GM21360 (cell line): ENCODE measurements around the gene KIDINS220.

ENCODE experiments used
- ATAC-seq: cut with Tn5 transposase; IDR thresholded peaks from one replicate; pipeline ENCODE4 v1.9.1; 2021; ENCODE audit warnings: mild to moderate bottlenecking, moderate library complexity; ENCODE audit not compliant: unreplicated experiment

The KIDINS220 gene

DNA sequence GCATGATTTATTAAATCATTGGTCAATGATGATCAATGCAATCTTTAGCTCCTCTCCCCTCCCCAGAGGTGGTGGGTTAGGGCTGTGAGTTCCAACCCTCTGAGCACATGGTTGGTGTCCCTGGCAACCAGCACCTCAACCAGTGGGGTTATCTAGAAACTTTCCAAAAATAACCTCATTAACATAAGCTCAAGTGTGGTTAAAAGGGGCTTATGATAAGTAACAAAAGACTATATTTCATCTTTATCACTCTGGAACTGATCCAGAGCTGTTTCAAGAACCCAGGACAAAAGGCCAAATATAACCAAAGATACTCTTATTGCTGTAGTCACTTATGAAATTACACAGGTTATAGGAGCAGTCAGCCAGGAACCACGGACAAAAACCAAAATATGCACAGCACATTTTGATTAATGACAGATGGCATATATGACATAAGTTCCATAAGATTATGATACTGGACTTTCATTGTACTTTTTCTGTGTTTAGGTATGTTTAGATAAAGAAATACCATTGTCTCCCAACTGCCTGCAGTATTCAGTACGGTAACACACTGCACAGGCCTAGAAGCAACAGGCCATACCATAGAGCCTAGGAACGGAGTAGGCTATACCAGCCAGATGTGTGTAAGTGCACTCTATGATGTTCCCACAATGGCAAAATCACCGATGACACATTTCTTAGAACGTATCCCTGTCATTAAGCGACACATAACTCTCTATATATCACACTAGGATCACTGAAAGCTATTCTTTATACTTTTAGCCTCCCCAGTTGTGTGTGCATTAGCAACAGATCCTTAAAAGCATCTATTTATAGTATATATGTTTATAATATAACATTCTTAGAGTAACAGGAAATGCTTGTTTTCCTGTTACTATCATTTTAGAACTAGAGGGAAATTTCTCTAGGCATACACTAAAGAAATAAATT is 31.9 kb downstream of the KIDINS220 start:
- no peak for ATAC-seq

DNA sequence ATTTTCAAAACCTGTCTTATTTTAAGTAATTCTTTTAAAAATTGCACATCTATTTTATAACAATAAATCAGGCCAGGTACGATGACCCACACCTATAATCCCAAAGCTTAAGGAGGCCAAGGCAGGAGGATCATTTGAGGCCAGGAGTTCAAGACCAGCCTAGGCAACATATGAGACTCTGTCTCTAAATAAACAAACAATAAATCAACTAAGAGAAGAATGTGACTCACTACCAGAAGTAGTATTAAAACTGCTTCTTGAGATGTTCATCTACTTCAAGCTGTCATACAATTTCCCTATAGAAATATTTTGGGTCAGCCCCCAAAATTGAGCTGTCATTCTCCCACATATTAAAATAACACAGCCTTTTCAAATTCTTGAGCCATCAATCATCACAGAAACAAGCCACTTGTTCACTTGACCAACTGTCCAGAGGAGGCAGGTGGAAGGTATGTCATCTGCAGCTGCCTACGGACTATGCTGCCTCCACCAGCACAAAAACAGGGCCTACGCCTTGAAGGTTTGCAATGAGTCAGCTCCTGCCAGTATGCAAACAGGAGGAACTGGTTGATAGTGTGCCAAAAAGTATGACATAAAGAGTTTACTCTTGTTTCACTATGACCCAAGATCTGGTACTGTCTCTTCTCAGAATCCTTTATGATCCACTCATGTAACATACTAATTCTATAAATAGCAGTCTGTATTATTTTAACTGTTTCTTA is 33.6 kb downstream of the KIDINS220 start:
- peak; percentile 99 for ATAC-seq

DNA sequence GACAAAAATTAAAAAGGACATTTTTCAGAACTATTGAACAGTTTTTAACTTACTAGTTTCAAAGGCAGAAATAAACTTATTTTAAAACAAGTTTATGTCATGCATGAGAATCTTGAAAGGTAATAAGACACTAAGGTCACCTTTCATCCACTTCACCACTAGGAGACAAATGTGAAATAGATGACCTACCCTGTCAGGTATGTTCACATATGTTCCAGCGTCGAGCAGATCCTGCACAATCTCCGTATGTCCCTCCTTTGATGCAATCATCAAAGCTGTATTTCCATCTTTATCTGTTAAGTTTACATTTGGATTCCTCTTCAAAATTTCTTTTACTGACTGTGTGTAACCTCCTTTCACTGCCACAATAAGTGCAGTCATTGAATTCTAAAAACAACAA is 34.7 kb downstream of the KIDINS220 start:
- ATAC-seq: no peak

DNA sequence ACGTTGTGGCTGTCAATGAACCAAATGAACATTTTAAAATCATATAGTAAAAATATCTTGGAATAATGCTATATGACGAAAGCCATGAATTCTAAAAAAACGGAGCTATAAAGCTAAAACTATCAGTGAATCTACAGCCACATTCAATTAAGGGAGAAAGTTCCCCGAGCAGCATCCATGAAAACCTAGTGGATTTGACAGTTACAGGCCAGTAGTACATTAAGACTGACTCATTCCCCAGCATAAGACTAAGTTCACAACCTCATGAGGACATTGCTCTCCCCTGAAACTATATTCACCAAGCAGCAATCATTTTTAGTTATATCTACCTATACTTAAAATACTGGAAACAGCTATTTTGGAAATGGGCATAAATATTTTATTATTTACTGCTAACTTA is 36.6 kb downstream of the KIDINS220 start:
- no peak for ATAC-seq

DNA sequence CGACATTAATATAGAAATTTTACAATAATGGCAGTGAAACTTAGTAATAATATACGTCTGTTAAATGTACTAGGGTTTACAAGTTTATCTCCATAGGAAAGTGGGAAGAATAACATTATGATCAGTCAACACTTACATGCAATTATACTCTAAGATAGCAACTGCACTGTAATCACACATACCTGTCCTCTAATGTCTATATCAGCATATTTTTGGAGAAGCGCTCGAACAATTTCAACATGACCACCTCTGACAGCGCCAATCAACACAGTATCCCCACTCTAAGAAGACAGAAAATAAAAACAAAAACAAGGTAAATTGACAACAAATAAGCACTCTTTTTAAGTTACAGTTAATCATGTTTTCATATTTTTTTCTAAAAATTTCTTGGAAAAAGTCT is 37.2 kb downstream of the KIDINS220 start:
- no peak for ATAC-seq

DNA sequence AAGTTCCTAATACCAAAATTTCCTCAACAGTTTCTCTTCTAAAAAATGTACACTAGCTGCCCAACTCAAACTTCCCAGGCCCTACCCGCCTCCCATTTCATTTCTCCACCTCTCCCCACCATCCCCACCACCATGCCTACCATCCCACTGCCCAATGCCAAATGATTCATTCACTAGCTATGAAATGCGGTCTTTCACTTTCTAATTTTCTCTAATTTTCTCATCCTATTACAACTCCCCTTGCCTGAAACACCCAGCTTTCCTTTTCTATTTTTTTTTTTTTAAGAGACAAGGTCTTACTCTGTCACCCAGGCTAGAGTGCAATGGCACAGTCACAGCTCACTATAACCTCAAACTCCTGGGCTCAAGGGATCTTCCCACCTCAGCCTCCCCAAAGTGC is 38.4 kb downstream of the KIDINS220 start:
- ATAC-seq: no peak

DNA sequence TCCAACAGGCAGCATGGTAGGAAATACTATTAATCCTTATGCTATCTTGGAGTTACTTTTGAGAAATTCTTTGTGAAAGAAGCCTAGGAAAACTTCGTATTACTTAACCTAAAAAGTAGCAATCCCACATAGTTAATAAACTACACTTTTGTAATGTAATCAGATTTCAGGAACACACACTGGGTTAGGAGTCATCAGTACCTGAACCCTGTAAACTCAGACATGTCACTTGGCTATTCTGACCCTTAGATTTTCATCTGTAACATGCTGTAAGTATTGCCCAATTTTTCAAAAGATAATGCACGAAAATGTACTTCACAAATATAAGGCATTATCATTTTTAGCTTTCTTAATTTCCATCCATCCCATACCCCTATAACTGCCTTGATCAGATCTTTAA is 39.0 kb downstream of the KIDINS220 start:
- ATAC-seq: no peak

DNA sequence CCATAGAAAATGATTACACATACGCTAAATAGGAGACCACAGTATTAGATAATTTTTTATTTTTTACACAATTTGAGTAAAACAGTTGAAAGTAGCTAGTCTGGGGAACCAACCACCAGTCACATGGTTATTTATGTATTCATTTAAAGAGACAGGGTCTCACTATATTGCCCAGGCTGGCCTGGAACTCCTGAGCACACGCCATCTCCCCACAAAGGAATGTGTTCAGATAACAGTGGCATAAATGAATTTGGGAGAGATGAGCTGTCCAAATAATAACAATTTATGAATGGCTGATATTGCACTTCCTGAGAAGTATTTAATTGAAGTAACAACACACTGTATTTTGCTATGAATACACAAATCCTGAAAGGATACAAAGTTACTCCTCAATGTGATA is 39.7 kb downstream of the KIDINS220 start:
- ATAC-seq: no peak

DNA sequence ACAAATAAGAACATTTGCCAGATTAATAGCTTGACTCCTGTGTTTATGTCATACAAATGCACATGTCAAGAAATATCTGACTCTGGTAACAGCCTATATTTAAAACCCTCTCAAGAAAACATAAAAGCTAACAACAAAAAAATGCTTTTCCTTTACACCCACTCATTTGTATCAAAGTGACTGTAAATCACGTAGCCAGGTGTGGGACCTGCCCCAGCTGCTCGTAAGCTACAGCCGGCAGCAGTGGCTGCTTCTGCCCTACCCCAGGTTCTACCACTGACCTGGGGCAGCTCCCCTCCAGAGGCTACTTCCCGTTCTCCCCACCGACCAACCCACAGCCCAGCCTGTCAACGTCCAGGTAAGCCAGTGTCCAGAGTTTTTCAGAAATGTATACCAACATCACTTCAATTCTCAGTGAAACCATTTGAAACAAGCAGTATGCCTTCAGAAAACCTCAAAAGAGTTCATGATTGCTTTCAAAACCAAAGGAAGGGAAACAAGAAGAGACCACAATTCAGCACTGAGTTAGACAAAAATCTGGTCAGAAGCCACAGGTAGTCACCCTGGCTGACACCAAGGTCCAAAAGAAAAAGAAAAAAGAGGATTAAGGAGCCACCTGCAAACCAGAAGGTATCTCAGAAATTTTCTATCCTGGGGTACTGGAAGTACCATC is 40.4 kb downstream of the KIDINS220 start:
- no peak for ATAC-seq

DNA sequence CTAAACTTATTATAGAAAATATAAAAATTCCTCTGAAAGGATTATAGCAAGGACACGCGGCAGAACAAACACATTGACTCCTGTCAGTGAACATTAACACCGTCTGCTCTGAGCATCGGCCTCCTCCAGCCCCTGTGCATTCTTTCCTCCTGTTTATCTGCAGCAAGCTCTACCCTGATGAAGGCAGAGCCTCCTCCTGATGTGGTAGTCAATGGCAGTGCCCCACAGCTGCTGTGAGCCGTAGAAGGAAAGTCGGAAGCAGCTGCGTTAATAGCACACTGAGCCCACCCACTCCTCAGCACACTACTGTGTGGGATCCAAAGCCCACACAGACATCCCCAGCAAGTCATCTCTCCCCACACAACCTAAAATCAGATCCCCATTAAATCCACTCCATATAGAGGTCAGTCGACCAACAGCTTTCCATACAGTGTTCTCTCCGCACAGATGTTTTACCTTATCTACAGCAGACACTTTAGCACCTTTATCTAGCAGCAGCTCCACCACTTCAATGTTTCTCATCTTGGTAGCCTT is 41.0 kb downstream of the KIDINS220 start:
- no peak for ATAC-seq

DNA sequence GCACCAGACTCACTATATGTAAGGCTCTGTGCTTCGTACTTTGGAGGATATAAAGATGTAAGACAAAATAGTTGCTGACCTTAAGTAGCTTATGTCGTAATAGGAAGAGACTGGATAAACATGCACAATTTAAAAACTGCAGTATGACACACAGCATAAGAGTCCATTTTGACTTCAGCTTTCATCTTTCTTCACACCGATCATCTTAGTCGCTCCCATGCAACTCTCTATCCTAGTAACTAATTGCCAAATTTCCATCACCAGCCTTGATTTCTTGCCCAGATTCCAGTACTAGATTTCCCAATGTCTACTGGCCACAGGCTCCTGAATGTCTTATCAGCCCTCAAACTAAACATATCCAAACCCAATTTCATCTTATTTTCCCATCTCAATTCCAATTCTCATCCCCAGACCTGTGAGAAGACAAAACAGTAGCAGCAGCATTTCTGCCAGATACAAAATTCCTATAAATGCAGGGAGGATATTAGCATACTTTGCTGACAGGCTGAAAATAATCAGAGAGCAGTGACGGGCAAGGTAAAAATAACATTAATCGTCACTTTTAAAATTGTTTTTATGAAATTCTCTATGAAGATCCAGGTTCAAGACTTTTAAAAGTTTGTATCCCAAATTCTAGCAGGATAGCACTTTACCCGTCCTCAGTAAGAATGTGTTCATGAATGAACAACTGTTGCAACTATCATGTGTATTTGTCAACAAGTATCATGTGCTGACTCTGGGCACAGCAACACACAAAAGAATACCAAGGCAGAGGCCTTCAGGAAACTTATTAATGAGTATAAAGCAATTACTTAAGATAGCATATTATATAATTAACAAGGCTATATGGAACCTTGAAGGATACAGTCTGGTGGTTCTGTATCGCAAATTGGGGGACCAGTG is 42.2 kb downstream of the KIDINS220 start:
- no peak for ATAC-seq

DNA sequence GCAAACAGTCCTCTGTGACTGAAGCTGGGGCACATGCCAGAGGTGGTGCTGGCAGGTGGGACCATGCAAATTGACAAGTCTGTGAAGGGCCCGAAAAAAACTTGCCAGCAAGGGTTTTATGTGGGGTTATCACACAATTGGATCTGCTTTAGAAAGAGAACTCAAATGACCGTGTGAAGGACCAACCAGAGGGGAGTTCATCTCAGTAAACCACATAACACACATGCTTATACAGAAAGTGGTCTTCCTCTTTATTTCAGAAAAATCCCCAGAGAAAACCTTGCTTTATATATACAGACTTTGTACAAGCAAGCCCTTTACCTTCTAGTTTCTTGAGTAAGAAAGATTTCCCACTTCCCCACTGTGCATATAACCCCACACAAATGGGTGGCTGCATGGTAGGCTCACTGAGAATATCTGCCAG is 46.7 kb downstream of the KIDINS220 start:
- no peak for ATAC-seq

DNA sequence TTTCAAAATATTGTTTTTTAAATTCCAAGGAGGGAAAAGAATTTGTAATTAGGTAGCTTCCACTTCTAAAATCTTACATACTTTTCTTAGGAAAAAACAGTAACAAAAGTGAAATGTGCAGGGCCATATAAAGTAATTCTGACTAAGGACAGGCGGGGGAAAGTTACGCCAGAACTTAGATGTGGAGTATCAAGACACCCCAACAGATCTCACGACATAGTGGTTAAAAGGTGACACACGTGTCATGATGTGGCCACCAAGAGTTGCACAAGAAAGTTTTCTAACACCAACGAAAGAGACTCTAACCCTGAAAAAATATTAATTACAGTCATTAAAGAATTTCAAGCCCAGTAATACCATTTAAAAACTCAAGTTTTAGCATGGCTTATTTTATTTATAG is 51.0 kb downstream of the KIDINS220 start:
- no peak for ATAC-seq

DNA sequence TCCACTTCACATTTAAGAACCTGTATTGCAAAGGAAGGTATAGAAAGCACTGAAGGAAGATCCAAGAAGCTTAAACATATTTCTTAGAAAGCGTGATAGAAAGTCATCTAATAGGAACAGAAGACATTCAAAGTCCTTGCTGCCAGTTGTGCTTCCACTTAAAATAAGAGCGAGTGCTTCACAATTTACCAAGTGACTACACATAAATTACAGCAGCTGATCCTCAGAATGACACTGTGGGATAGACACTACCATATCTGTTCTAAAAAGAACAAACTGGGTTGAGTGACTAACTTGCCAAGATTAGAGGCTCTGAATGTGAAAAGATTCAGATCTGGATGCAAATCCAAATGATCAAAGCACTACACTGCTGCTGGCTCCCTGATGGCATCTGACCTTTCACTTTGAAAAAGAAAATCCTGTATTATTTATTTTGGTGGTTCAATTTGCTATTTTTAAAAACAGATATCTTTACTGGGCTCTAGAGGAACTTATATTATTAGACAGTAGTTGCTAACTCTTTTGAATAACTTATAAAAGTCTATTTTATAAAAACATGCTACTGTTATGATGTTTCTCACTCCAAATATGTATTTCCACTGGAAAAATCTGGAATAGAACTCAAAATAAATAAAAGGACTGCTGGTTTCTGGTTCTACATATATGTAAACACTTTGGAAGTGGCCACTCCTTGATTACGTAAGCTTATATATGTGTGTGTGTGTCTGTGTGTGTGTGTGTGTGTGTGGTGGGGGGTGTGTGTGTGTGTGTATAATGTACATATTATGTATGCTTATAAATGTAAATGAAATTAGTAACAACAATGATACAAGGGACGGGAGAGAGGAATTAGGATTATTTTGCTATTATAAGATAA is 57.4 kb downstream of the KIDINS220 start:
- no peak for ATAC-seq

DNA sequence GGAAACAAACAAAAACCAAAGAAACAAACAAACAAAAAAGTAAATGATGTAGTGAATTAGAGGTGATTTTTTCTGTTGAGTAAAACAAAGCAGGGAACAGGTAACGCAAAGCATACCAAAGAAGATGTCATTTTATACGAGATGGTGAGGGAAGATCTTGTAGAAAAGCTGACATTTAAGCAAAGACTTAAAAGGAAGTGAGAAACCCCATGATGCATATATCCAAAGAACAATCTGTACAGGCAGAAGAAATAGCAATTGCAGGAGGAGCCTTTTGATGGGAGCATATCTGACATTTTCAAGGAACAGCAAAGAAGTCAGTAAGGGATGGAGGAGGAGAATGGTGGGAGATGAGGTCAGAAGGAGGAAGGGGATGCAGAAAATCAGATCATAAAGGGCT is 63.0 kb downstream of the KIDINS220 start:
- ATAC-seq: no peak

DNA sequence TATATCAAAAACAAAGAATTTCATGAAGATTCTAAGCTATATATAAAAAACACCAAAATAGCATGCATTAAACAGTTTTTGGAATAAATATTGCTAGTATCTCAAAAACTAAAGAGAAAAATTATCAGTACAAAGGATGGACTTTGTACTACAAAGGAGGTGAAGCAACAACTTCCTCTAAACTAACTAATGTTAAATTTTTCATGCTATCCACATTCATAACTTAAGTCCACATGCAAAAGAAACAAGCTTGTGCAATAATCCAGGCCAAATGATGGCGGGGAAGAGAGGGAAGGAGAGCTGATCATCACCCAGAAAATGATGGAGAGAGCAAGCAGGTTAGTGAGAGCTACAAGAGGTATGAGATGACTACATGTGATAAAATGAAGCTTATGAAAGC is 70.1 kb downstream of the KIDINS220 start:
- ATAC-seq: no peak

DNA sequence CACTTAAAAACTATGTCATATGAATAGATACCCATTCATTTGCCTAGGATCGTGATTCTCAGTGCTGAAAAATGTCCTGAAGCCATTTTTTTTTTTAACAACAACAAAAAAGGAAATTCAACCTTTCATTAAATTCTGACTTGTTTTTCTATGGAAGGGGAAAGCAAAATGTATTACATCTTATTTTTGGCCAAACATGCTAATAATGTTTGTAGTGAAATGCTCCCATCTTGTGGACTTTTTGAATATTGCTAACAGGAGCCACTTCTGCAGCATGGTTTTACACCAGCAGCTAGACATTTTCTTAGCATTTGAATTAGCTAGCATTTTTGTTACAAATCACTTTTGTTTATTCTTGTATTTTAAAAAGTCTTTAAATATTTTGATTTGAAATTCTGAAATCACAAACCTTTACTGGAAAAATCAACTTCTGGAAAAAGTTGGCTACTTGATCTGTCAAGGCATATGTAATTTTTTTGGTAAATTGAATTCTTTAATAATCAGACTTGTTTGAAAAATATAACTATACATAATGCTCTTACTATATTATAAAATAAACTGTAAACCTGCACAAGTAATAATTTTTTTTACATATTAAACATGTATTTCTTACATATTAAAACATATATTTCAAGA is 75.8 kb downstream of the KIDINS220 start:
- ATAC-seq: no peak

DNA sequence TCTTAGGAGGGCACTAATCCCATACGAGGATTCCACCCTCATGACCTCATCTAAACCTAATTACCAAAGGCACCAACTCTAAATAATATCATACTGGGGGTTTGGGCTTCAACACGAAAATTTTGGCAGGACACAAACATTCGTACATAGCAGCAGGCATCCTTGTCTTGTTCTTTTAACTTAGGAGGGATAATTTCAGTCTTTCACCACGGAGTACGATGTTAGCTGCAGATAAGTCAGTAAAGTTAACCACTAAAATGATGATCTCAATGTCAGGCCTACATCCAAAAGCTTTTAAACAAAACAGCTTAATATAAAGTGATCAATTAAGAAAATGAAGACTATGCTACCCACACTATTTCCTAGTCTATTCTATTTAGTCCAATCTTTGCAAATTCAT is 80.7 kb downstream of the KIDINS220 start:
- no peak for ATAC-seq

DNA sequence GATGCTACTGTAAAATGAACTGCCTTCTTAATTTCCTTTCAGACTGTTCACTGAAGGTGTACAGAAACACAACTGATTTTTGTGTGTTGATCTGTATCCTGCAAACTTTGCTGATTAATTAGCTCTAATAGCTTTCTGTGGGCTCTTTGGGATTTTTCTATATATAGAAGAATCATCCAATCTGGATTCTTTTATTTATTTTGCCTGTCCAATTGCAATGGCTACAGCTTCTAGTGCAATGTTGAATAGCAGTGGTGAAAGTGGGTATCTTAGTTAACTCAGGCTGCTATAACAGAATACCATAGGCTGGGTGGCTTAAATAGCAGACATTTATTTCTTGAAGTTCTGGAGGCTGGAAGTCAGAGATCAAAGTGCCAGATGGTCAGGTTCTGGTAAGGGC is 81.2 kb downstream of the KIDINS220 start:
- no peak for ATAC-seq
